ENCODE data around the gene SH3GLB1. TPM values are rescaled to one million over a fixed set of nuclear protein-coding genes. Genes with fewer than 3 reads are reported as not detected.
A peak's percentile ranks its signal among the peaks of the same experiment; 100 is the strongest.

The SH3GLB1 gene
- total RNA-seq, 2 donors from 2014 or later = 51.5 to 66.1 TPM

DNA sequence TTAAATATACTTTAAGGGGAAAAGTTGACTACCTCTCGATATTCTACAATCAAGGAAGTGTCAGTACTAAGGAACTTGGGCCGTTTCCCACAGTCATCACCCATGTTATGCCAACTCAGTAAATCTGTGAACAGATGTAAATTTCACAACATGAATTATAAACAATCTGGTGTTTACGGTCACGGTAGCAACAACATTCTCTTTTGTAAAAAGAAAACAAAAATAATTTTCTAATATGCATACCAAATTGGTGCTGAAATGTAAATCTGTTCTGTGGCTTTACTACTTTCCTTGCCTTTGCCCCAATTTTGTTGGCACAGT, 1.2 kb downstream of the SH3GLB1 start:
- Histone ChIP-seq H3K4me3 (peak overlapping the region; percentile 77 to 82), H3K27me3 (no peaks in the 10 kb centered on the region), H3K36me3 (no peaks in the 10 kb centered on the region), H3K27ac (peak overlapping the region; percentile 94 to 97), H3K9me3 (no peaks in the 10 kb centered on the region), H3K4me1 (peaks cover 0 to 55% of the 10 kb centered on the region in 2 donors)
- TF ChIP-seq CTCF (IDR thresholded peaks at IDR 0.05) = no peak
- no peak for DNase-seq (ENCODE audit: low spot score)

DNA sequence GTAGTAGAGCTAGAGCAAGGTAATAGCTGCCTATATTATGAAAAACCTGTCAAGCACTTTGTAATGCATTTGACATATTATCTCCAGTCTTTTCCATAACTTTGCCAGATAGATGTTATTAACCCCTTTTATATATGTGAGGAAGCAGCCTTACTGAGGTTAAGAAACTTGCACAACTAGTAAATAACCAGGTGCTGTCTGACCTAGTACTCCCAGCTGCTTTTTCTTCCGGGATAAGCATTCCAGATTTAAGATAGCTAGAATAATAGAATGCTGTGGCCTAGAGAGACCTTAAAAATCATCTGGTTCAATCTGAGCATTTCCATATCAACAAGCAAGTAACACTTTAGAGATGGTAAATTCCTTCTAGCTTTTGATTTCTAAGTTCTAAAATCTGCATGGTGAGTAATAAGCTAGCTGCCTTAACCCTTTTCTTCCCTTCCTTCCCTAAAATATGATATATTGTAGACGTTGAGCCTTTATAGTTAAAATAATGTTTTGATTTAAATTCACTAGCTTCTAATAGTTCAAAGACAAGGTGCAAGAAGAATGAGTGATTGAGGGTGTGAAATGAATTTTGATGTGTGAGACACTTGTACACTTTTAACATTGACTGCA, 1.8 kb downstream of the SH3GLB1 start:
- peaks cover 0 to 60% of the 10 kb centered on the region in 2 donors for H3K4me1 ChIP-seq
- H3K27me3 ChIP-seq = no peaks in the 10 kb centered on the region
- peak overlapping the region; percentile 77 to 82 for H3K4me3 ChIP-seq
- TF ChIP-seq CTCF (IDR thresholded peaks at IDR 0.05) = no peak
- DNase-seq (ENCODE audit: low spot score) = no peak
- peak overlapping the region; percentile 94 to 97 for H3K27ac ChIP-seq
- H3K36me3 ChIP-seq = no peaks in the 10 kb centered on the region
- no peaks in the 10 kb centered on the region for H3K9me3 ChIP-seq

DNA sequence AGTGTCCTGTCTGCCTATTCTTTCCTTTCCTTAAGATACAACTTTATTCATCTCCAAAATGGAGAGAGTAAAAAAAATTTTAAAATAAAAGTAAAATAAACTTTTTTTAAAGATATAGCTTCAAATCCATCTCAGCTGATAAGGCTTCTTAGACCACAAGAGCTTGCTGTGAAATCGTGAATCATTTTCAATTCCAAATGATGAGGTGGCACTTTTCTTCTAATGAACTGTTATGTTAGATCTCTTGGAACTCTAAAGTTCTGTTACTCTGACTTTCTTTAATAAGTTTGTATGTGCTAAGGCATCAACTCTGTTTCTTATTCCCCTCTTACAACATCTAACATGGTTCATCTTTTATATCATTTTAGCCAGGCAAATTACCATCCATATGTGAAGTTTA, 4.5 kb downstream of the SH3GLB1 start:
- H3K27ac ChIP-seq = peak overlapping the region in 1 of 2 donors; percentile 97
- H3K27me3 ChIP-seq = no peaks in the 10 kb centered on the region
- H3K4me3 ChIP-seq = no peak overlapping the region
- DNase-seq (ENCODE audit: low spot score) = no peak
- peaks cover 0 to 81% of the 10 kb centered on the region in 2 donors for H3K4me1 ChIP-seq
- no peaks in the 10 kb centered on the region for H3K9me3 ChIP-seq
- no peaks in the 10 kb centered on the region for H3K36me3 ChIP-seq
- TF ChIP-seq CTCF (IDR thresholded peaks at IDR 0.05) = no peak

DNA sequence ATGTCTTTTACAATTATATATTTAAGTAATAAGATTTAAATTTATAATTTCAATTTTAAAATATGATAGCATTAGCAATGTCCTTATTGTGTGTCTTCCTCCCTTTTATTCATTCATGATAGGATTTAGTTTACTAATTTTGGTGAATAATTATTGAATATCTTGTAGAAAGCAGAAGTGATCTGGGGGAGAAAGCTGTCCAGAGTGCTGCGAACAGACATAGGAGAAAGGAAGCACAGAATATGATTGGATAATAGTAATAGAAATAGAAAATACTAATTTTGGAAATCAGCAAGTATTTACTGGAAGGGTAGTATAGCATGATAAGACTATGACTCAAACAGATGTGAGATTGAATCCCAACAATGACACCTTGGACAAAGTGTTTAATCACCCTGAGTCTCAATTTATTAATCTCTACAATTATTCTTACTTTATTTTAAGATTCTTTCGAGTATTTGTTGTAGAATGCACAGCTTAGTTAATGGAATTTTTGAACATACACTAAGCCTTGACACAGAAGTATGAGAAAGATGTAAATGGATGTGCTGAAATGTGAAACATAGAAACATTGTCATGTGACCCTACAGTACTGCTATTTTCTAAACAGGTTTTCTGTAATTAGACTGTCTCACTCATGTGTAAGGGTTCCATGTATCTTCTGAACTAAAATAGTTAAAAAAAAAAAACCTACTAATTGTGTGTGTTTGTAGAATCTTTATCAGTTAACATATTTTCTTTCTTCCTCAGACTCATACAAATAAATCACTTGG, 7.9 kb downstream of the SH3GLB1 start:
- no peak for TF ChIP-seq CTCF (IDR thresholded peaks at IDR 0.05)
- peaks cover 0 to 90% of the 10 kb centered on the region in 2 donors for H3K4me1 ChIP-seq
- H3K27me3 ChIP-seq = no peaks in the 10 kb centered on the region
- peaks cover 7% of the 10 kb centered on the region for H3K36me3 ChIP-seq
- no peak for DNase-seq (ENCODE audit: low spot score)
- H3K4me3 ChIP-seq = no peak overlapping the region
- no peak overlapping the region for H3K27ac ChIP-seq
- H3K9me3 ChIP-seq = no peaks in the 10 kb centered on the region

- Histone ChIP-seq H3K4me3 (no peak overlapping the region), H3K36me3 (peaks cover 7% of the 10 kb centered on the region), H3K27me3 (no peaks in the 10 kb centered on the region), H3K27ac (peak overlapping the region in 1 of 2 donors; percentile 79), H3K9me3 (no peaks in the 10 kb centered on the region), H3K4me1 (peaks cover 0 to 84% of the 10 kb centered on the region in 2 donors)
- no peak for TF ChIP-seq CTCF (IDR thresholded peaks at IDR 0.05)
- DNase-seq (ENCODE audit: low spot score) = no peak
These were observed 9.1 kb downstream of the SH3GLB1 start for GRCh38 chr1:86713477-86713876.
